Cerebellar cortex (tissue), 1 donor: ENCODE measurements around the gene CDC23.
"Not testable (repeated sequence)": the region's sequence is repeated elsewhere in the genome, so short reads cannot be mapped to it uniquely, and the experiment has no call there.

Experiments used
- DNase-seq: peaks from one replicate; pipeline ENCODE4 v3.0.0-alpha.2; 2015; ENCODE audit warnings: low spot score

The CDC23 gene, protein sequence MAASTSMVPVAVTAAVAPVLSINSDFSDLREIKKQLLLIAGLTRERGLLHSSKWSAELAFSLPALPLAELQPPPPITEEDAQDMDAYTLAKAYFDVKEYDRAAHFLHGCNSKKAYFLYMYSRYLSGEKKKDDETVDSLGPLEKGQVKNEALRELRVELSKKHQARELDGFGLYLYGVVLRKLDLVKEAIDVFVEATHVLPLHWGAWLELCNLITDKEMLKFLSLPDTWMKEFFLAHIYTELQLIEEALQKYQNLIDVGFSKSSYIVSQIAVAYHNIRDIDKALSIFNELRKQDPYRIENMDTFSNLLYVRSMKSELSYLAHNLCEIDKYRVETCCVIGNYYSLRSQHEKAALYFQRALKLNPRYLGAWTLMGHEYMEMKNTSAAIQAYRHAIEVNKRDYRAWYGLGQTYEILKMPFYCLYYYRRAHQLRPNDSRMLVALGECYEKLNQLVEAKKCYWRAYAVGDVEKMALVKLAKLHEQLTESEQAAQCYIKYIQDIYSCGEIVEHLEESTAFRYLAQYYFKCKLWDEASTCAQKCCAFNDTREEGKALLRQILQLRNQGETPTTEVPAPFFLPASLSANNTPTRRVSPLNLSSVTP

DNA sequence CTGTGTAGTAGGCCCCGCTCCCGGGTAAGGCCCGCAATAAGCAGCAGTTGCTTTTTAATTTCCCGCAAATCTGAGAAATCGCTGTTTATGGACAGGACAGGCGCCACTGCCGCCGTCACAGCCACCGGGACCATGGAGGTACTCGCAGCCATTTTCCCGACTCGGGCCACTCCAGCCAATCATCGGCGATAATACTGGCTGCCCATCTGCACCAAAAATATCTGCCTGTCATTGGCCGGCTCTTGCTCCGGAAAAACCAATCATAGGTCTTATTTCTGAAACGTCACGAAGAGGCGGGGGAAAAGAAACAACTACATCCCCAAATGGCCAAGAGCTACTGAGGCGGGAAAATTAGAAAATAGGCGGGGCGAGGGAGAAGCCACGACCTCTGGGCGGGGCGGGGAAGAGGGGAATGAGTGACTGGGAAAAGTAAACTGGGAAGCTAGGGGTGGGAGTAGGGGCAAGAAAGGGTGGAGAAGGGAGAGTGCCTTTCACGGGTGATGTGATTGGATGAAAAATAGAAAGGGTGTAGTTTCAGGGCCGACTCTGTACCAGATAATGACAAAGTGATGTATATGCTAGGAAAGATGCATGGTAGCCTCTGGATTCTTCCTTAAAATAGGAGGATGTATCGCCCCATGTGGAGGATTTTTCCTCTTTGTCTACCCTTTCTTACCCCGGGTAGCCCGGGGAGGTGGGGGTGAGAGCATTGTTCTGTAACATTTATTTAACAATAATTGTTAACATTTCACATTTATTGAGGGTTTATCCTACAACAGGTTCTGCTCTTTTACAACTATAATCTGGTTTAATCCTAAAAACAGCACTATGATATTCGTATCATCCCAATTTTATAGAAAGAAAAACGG lies at the start of gene CDC23:
TSS of gene CDC23 (minus strand) at position 163 of the 869 bp plus-strand sequence. CDS start at position 152, 11 bp downstream.
- DNase-seq: peak; percentile 99

DNA sequence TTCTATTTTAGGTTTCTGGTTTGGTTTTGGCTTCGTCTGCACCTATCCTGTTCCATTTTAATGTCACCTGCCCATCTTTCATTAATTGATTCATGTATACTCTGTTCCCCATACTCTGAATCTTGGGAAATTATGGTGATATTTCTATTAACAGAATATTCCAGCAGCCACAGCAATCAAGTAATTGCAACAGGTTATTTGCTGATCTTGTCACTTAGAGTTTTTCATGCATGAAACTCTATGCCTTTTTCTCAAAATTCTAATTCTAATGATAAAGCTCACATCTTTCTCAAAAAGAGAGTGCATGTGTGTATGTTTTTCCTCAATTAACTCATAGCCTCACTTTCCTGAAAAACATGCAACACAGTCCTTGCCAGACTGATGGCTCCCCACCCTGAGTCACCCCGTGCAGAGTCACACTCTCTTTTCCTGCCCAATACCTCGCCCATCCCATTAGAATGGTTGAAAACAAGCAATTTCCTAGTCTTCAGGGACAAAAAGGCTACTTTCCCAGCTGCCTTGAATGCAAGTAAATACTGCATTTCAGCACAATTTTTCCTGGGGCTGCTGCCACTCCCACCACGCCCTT lies 45.7 kb upstream of the CDC23 start:
- DNase-seq: no peak

DNA sequence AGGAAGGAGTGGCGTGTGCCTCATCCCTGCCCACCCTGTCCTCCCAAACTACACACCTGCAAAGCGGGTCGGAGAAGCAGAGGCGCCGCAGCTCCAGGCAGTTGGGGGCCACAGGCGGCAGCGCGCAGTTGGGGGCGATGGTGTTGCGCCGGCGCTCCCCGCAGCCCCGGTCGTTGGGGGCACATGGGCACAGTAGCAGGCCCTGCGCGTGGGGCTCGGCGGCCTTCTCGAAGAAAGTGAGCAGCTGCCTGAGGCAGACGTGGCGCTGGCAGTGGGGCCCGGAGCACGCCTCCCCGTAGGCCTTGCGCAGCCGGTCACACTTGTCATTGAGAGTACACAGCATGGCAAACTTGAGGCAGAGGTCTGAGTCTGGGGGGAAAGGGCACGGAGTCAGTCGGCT lies 44.5 kb upstream of the CDC23 start:
- no peak for DNase-seq

DNA sequence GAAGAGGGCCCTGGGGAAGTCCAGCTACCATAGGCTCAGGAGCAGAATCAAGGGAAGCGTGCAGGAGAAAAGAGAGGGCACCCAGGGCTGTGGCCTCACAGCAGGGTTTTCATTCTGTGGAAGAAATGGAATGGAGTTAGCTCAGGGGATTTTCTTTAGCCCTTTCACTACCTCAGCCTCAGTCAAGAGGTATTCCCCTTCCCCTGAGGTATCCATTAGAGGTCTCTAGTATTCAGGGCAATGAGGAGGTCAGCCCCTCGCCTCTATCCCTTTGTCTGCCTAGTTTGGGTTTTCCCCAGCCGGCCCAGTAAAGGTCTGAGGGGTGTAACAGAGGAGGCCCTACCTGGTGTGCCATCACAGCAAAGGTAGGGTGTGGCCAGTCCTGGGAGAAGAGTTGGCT lies 39.8 kb upstream of the CDC23 start:
- no peak for DNase-seq

DNA sequence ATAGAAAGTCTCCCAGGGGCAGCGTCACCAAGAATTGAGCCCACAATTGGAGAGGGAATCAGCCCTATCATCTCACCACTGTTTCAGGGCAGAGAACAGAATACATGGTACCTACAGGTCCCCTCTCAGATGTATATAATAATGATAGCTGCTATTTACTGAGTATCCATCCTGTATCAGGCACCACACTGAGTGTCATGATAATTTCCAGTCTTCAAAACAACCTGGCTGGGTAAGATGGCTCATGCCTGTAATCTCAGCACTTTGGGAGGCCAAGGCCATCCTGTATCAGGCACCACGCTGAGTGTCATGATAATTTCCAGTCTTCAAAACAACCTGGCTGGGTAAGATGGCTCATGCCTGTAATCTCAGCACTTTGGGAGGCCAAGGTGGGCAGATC lies 34.7 kb upstream of the CDC23 start:
- not testable (repeated sequence) for DNase-seq

DNA sequence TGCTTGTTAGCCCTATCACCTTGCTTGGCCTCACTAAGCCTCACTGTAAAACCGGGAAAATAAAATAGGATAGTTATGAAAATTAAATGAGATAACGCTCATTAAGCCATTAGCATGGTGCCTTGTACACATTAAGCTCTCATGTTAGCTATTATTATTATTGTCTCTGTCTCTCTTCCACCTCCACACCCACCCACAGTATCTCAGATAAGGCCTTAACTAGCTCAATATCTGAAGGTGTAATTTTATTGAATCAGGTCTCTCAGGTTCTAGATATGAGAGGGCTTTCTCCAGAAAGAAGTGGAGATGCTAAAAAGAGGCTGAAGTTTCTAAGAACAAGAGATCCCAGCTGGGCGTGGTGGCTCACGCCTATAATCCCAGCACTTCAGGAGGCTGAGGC lies 33.7 kb upstream of the CDC23 start:
- DNase-seq: no peak

DNA sequence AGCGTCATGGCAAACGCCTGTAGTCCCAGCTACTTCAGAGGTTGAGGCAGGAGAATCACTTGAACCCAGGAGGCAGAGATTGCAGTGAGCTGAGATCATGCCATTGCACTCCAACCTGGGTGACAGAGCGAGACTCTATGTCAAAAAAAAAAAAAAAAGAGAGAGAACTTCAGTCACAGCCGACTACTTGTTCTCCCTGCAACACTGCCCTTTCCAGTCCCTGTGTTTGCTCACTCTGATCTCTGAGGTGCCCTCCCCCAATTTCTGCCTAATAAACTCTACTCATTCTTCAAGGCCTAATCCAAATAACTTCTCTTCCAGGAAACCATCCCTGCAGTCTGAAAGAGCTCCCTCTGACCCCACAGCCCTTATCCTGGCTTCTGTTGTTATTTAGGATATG lies 33.2 kb upstream of the CDC23 start:
- DNase-seq: no peak

DNA sequence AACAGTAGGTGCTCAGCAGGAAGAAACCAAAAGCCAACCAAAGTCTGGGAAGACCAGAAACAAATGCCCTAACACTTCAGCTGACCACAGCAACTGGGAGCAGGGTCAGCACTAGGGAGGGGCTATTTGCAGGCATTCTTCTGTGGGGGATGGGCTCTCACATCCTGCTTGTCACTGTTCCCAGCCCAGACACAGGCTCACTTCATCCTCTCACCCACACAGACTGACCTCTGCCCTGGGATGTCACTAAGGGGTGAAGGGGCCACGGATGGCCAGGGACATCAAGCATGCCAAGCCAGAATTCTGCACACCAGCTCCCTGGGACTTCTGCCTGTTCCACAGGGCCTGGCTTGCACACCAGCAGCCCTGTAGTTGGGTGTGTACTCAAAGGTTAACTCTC lies 32.6 kb upstream of the CDC23 start:
- no peak for DNase-seq

DNA sequence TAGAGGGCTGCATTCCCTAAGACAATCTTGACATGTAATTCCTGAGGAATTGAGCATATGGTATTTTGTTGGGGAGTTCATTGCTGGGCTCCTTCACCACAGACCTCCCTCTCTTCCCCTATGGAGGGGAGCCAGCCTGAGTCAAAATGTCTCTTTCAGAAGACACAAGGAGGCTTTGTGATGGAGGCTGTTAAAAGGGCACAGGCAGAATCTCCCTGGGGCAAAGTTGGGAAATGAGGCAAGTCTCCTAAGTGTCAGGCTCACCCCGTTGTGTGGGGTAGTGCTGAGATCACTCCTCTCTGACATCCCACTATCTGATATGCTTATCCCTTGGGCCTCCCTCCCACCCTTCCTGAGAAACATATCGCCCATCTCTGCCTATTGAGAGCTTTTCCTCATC lies 30.7 kb upstream of the CDC23 start:
- no peak for DNase-seq

DNA sequence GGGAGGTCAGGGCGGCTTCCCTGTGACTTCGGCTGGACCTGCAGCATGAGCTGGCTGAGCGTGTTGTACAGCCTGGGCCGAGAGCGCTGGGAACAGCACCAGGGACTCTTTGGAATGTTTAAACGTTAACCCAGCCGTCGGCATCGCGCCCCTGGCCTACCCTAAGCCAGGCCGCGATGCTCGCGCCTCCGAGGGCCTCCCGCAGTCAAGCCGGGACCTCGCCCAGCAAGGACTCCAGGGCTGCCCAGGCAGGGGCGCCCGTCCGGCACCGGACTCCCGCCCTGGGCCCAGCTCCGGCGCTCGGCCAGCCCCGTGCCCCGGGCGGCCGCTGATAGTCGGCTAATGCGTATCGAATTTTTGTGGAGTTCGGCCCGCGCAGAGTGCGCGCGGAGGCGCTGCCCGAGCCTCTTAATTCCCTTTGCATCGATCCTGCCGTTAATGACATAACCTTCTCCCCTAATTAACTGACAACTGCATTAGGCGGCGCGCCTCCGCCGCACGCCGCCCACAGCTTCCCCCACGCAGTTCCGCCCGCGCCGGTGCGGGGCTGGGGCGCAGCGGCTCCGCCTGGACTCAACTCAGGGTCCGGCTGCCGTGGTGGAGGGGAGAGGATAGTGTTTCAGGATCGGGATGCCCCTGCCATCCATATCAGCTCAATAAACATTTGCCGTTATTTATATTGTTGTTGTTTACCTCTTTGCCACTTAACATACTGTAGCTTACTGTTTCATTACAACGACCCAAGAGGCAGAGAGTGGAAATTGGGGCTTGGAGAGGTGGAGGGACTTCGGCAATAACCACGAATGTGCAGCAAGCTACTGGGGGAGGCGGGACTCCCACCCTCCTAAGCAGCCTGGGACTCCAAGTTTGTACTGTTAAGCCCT lies 28.8 kb upstream of the CDC23 start:
- DNase-seq: peak; percentile 44

DNA sequence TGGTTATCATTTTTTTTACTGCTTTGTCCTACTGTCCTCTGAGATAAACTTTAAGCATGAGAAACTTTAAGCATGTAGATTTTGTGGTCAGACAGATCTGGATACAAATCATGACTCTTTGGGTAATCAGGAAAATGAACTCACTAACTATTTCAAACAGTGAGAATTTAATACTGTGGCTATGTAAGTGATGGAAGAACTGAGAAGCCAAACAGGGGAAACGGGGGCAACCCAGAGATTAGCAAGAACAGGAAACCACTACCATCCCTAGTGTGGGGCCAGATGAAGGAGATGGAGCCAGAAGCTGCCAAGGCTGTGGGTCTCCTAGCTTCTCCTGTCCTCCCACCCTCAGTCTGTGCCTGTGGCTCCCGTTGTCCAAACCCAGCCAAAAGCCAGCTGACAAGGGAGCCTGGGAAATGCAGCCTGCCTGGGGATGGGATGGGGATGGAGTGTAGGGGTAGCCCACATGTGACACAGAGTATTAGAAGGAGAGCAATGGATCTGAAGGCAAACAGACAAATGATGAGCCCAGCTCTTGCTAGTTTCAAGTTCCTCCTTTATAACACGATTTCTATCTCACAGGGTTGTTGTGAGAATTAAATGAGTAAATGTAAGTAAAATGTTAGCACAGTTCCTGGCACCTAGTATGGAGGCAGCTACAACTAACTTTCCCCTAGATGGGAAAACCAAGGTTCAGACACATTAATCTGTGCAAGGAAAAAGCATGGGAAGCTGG lies 27.7 kb upstream of the CDC23 start:
- no peak for DNase-seq

DNA sequence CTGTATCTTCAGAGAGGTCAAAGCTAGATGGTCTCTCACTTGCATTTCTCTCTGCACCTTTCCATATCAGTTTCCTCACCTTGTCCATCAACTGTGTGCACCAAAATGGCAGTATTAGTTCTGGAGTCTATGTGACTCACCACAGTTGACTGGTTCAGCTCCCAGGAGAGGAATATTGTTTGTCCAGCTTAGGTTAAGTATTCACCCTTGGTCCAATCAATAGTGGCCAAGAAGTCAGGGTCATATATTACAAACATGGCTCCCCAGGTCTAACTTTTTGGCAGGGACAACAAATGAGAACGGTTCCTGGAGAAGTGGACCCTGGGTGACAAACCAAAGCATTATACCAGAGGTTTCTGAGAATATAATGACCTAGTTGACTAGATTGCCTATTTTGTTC lies 24.9 kb upstream of the CDC23 start:
- DNase-seq: no peak

DNA sequence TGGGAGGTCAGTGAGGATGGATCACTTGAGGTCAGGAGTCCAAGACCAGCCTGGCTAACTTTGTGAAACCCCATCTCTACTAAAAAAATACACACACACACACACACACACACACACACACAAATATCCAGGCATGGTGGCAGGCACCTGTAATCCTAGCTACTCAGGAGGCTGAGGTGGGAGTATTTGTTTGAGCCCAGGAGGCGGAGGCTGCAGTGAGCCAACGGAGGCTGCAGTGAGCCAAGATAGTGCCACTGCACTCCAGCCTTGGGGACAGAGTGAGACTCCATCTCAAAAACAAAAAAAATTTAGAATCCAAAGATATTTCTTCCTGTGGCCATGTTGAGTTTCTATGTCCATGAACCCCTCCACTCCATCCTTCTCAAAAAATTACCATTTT lies 21.5 kb upstream of the CDC23 start:
- DNase-seq: no peak

DNA sequence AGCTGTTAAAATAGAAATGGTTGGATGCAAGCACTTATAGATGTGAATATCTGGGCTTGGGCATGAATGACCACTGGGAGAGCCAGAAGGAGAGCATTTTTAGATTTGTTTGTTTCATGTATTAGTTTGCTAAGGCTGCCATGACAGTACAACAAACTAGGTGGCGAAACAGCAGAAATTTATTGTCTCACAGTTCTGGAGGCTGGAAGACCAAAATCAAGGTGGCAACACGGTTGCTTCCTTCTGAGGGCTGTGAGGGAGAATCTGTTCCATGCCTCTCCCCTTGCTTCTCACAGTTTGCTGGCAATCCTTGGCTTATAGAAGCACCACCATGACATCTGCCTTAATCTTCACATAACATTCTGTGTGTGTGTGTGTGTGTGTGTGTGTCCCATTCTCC lies 20.2 kb upstream of the CDC23 start:
- no peak for DNase-seq

DNA sequence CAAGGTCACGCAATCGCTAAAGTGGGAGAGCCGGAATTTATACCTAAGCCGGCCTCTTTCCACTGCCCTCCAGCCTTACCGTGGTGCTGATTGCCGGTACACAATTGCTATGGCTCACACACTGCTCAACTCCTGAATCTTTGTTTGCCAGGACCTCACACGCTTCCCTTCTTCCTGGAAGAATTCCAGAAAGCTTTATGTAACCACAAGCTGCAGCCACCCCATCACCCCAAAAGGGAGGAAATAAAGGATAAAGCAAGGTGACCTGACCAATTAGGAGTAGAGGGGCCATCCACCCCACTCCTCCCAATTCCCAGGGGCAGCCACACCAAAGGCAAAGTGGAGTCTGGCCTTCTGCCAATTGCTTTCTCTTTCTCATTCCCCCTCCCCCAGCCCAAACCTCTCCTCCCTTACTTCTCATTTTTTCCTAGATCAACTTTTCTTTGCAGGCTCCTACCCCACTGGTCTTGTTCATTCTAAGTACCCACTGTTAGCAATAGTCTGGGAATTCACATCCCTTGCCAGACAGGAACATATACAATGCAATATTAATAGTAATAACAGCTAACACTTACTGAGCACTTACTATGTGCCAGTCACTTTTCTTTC lies 18.0 kb upstream of the CDC23 start:
- no peak for DNase-seq

DNA sequence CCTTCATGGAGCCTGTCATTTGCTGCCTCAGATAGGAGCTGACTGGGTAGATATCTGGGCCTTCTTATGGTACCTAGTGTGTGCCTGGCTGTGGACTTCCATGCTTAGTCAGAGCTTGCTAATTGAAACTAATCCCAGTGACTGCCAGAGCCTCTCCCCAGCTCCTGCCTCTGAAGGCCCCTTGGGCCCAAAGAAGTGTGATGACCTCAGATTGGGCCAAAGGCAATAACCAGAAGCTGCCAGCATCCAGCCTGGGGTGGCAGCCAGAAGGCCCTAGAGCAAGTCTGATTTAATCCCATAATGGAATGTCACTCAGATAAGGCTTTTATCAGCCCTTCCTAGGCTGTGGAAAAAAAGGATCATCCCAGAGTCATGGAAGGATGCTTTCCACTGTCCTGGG lies 17.1 kb upstream of the CDC23 start:
- DNase-seq: no peak

DNA sequence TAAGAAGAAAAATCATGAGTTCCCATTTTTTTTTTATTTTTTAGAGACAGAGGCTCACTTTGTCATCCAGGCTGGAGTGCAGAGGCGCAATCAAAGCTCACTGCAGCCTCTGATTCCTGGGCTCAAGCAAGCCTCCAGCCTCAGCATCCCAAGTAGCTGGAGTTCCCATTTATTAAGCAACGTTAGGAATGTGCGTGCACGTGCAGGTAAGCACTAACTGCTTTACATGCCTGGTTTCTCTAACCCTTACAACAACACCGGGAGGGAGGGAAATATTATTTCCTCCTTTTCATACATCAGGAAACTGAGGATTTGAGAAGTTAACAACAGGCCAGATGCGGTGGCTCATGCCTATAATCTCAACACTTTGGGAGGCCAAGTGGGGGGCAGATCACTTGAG lies 16.3 kb upstream of the CDC23 start:
- DNase-seq: no peak

DNA sequence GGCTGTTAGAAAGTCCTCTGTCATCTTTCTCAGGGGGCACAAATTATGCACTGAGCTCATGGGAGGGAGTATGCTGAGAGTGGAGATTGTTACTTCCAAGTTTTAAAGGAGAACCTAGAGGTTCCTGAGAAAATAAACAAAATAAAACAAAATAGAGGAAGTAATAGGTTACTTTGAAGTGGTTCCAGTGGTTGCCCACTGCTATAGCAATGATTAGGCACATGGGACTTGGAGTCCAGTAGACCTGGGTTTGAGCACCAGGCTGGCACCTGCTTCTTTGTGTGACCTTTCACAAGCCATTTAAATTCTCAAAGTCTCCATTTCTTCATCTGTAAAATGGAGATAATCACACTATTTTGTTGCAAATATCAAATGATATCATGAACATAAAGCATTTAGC lies 13.8 kb upstream of the CDC23 start:
- DNase-seq: no peak

DNA sequence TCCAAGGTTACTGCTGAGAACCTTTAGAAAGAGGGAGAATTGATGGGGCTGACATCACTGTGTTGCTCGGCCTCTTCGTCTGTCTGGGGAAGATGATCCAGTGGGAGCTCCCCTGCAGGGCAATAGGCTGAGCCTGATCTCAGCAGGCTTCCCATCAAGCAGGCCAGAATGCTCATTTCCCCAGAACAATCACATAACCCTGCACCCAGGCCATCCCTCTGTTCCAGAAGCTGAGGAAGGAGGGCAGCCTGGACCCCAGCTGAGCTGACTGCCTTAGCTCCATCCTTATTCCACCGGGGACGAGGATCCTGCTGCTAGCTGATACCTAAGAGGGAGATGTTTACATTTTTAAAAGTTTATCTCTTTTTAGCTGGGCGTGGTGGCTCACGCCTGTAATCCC lies 11.6 kb upstream of the CDC23 start:
- DNase-seq: no peak

DNA sequence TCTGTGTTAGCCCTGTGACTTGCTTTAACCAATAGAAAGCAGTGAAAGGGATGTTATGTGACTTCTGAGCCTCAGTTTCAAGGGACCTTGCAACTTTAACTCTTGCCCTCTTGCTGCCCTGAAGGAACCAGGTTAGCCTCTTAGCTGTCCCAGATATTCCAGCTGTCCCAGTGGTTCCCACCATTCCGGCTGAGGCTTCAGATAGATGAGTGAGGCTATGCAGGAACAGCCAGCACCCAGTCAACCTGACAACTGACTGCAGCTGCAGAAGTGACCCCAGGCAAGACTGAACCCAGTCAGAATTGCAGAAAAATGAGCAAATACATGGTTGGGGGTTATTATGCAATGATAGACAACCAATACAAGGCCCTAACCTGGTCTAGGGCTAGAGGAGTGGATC lies 10.4 kb upstream of the CDC23 start:
- DNase-seq: no peak
